ENCODE results near the gene ZNF672.
"Not testable (repeated sequence)": the region's sequence is repeated elsewhere in the genome, so short reads cannot be mapped to it uniquely, and the experiment has no call there.

- TF ChIP-seq POLR2AphosphoS5, CTCF, POLR2A (IDR thresholded peaks at IDR 0.05): not testable (repeated sequence)
Measured at GRCh38 chr1:248803501-248803900, 34.5 kb upstream of the ZNF672 start.

Measured in prostate gland (tissue), 2 donors.